ENCODE data around the gene TEC.

DNA sequence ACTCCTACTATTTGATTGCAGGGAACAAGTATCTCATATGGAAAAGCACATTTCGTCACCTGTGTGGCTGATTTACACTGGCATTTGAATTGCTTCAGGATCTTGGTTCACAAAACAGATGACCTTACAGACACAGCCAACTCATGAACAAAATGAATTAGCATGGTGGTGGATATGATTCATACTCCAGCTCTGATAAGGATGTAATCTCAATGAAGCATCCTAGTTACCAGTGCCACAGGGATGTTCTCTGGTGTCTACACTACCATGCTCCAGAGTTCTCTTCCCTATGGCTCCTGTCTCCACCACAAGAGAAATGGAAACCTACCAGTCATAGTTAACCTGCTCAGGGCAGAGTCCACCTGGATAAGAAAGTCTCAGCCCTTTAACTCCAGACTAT lies 40.7 kb downstream of the TEC start:
- no peak for TF ChIP-seq POLR2A (IDR thresholded peaks at IDR 0.05; ENCODE audit: low read length)
- no peak for TF ChIP-seq GATA1 (IDR thresholded peaks at IDR 0.05; ENCODE audit: low read depth, low read length)

All from erythroblast (primary cell).